Activated CD4-positive, alpha-beta T cell treated with anti-CD3 and anti-CD28 coated beads, Interleukin-2, amount 50 U/mL, for 24 hours (primary cell): ENCODE results near the gene TRAF3IP3.

Experiments used
- DNase-seq, 2 donors: peaks; one replicate each; pipeline ENCODE4 v3.0.0-alpha.2; 2020; ENCODE audit warnings: low read depth in 1 of 2, low spot score in 1 of 2

TRAF3IP3 gene

GRCh38 chr1:209737118-209737505 is 18.7 kb upstream of the TRAF3IP3 start:
- no peak for DNase-seq

GRCh38 chr1:209738270-209738669 is 17.6 kb upstream of the TRAF3IP3 start:
- no peak for DNase-seq

GRCh38 chr1:209741193-209741592 is 14.7 kb upstream of the TRAF3IP3 start:
- no peak for DNase-seq

- DNase-seq, result no peak
These were observed 14.0 kb upstream of the TRAF3IP3 start for GRCh38 chr1:209741889-209742288.

- DNase-seq, result no peak
These were observed 13.3 kb upstream of the TRAF3IP3 start for GRCh38 chr1:209742409-209743144.

- no peak for DNase-seq
These were observed 12.7 kb upstream of the TRAF3IP3 start for GRCh38 chr1:209743145-209743482.

- no peak for DNase-seq
These were observed 9.2 kb upstream of the TRAF3IP3 start for GRCh38 chr1:209746451-209747165.

- peak; percentile 77 to 88 for DNase-seq
These were observed 8.1 kb upstream of the TRAF3IP3 start for GRCh38 chr1:209747580-209748262.

- DNase-seq, result no peak
These were observed 7.2 kb upstream of the TRAF3IP3 start for GRCh38 chr1:209748620-209749019.

- no peak for DNase-seq
These were observed 6.6 kb upstream of the TRAF3IP3 start for GRCh38 chr1:209749205-209749604.

- no peak for DNase-seq
These were observed 6.1 kb upstream of the TRAF3IP3 start for GRCh38 chr1:209749670-209750323.

- peak in 1 of 2 donors; percentile 30 for DNase-seq
These were observed 4.1 kb upstream of the TRAF3IP3 start for GRCh38 chr1:209751627-209752231.

GRCh38 chr1:209752890-209753289 is 3.0 kb upstream of the TRAF3IP3 start:
- no peak for DNase-seq

- no peak for DNase-seq
These were observed 597 bp upstream of the TRAF3IP3 start for GRCh38 chr1:209755256-209755655.

GRCh38 chr1:209756615-209757445 is 977 bp downstream of the TRAF3IP3 start:
- DNase-seq, result peak in 1 of 2 donors; percentile 25

GRCh38 chr1:209758400-209758799 is 2.5 kb downstream of the TRAF3IP3 start:
- DNase-seq, result no peak

GRCh38 chr1:209759829-209760359 is 4.0 kb downstream of the TRAF3IP3 start:
- DNase-seq, result no peak

- no peak for DNase-seq
These were observed 5.3 kb downstream of the TRAF3IP3 start for GRCh38 chr1:209761011-209761635.

GRCh38 chr1:209766051-209766450 is 10.2 kb downstream of the TRAF3IP3 start:
- no peak for DNase-seq

- DNase-seq, result no peak
These were observed 11.2 kb downstream of the TRAF3IP3 start for GRCh38 chr1:209767096-209767495.
